HG03354 (cell line): ENCODE results near the gene TRAIP.
"Not testable (repeated sequence)": the region's sequence is repeated elsewhere in the genome, so short reads cannot be mapped to it uniquely, and the experiment has no call there.

Source experiments
- ATAC-seq: cut with Tn5 transposase; IDR thresholded peaks from one replicate; pipeline ENCODE4 v1.9.1; 2021; ENCODE audit warnings: mild to moderate bottlenecking; ENCODE audit not compliant: unreplicated experiment, poor library complexity, severe bottlenecking

Gene TRAIP, protein sequence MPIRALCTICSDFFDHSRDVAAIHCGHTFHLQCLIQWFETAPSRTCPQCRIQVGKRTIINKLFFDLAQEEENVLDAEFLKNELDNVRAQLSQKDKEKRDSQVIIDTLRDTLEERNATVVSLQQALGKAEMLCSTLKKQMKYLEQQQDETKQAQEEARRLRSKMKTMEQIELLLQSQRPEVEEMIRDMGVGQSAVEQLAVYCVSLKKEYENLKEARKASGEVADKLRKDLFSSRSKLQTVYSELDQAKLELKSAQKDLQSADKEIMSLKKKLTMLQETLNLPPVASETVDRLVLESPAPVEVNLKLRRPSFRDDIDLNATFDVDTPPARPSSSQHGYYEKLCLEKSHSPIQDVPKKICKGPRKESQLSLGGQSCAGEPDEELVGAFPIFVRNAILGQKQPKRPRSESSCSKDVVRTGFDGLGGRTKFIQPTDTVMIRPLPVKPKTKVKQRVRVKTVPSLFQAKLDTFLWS

DNA sequence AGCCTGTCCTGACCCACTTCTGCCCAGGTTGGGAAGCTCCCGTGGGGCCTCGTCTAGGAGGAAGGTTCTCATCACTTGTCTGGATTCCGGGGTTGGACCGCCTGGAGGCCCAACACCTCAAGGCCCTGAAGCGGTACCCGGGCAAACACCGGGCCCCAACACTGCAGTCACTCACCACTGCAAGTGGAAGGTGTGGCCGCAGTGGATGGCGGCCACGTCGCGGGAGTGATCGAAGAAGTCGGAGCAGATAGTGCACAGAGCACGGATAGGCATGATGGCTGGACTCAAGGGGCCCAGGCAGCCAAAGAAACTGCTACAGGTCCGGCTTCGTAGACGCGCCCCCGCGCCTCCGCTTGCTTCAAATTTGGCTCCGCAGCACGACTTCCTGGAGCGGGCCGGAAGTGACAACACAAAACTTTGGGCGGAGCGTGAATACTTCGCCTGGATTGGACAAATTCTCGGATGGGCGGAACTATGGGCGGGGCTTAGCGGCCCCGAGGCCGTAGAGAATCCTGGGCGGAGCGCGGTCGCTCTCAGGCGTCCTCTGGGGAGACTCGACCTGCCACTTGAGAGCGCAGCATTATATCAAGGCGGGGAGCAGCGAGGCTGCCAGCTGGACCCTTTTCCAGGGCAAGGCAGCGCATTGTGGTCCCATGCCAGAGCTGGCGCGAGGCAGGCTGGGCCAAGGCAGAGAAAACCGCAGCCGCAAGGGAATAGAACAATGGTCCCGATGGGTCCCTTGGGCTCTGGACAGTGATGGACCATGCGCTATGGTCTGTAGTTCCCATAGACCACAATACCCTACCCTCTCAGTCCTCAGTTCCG, at the start of gene TRAIP:
Gene TRAIP (minus strand): TSS at position 384 of the 825 bp plus-strand sequence. CDS start 111 bp downstream, at position 273.
- peak; percentile 96 for ATAC-seq

DNA sequence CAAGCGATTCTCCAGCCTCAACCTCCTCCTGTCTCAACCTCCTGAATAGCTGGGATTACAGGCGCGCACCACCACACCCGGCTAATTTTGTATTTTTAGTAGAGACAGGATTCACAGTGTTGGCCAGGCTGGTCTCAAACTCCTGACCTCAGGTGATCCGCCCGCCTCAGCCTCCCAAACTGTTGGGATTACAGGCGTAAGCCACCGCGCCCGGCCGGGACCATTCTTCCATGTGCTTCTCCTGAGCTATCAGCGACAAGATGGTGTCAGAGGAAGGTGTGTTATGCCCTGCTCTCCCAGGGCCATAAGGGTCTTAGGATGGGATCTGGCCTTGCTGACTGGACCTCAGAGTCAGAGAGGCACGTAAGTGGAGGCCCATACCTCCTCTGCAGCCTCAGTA, 48.1 kb upstream of the TRAIP start:
- not testable (repeated sequence) for ATAC-seq

DNA sequence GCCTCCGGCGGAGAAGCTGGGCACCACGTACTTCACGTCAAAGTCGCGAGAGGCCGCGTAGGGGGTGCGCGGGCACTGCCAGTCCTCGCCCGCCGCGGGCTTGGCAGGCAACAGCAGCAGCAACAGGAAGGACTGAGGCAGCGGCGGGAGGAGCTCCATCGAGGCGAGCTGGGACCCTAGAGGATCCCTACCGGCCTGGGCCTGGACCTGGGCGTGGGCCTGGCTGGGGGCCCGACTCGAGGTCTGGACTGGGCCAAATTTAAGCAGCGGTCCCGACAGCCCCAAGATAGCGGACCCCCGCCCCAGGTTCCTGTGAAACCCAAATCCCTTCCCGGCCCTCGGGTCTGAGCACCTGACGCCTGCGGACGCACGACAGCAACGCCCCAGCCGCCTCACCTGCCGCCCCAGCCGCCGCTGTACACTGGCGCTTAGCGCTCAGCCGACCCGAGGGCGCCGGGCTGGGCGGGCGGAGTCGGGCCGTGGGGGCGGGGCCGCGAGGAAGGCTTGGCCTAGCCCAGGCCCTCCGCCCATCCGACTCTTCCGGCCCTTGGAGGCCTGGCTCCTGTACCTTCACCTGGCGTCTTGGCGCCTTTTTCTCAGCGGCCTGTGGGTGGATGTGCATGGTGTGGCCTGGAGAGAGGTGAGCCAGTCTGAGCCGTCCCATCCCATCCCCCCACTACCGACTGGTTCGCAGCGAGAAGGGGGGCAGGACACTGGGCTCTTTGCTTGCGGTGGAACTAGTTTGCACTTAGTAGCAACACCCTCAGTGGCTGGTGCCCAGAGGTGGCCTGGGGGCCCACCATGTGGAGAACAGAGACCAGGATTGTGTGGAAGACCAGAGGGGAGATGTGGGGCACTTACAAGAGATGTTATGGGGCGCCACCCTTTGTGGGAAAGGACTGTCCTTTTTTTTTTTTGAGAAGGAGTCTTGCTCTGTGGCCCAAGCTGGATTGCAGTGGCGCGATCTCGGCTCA, 47.4 kb upstream of the TRAIP start, which contains the start of gene MST1R:
Gene MST1R (minus strand): TSS at position 423 of the 974 bp plus-strand sequence. CDS start 264 bp downstream, at position 159.
- peak; percentile 86 for ATAC-seq

DNA sequence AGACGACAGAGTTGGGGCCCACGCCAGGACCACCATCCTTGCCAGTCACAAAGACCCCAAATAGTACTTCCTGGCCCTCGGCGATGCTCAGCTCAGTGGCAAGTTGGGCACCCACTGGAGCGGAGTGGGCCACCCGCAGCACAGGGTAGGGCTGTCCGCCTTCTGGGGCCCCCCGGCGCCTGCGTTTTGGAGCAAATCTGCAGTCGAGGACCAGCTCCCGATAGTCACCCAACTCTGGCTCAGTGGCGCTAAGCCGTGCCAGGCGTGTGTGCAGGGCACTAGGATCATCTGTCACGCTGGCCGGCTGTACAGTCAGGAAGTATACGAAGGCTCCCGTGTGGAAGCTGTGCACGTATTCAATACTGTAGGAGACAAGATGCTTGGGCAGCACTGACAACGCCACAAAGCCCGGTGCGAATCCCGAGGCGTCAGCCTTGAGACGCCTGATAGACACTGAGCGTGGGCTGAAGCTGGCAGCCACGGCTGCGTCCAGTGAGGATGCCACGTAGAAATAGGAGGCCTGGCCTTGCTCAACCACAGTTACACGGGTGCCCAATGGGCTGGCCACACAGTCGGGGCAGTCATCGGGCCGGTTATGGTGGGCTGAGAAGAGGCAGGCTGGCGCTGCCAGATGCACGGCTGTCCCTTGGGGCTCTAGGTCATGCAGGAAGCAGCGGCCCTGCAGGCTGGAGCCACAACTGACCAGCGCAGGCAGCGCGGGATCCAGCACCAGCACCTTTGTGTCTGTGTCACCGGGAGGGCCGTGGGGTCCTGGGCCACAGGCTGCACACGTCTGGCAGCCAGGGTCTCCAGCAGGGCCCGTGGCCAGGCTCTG, 46.4 kb upstream of the TRAIP start:
- ATAC-seq = no peak

DNA sequence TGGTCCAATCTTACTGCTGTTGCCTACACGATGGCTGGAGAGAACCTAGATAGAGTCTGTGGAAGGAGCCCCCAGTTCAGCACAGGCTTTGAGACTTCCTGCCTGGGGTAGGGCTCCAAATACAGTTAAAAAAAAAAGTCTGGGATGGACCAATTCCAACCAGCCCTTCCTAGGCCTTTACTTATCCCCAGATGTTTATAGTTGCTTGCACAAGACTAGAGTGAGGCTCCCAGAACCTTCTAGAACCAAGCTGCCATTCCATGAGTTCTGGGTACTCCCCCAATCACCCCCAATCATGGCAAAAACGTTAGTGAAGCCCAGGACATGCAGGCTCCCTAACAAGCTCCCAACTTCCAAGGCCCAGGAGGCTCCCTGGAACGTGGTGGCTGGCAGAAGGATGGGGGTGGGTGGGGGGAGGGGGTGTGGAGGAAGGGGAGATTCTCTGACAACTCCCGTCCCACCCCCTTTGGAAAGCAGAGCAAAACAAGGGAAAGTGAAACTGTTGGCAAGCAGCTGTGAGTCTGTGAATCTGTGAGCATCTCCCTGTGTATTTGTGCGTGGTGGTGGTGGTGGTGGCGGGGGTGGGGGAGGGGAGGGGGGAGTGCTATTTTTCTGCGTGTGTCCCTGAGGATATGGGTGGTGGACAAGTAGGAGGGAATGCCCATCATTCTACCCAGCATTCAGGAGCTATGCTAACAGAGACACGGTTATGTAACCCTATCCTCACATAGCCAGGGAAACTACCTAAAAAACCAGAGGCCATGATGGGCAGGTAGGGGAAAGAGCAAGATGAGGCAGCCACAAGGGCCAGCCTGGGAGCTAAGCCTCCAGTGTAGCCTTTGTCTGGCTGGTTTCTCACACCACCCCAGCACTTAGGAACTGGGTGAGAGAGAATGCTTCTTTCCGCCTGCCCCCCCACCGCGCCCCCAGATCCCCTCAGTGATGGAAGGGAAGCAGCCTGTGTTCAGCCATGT, 45.3 kb upstream of the TRAIP start:
- no peak for ATAC-seq

DNA sequence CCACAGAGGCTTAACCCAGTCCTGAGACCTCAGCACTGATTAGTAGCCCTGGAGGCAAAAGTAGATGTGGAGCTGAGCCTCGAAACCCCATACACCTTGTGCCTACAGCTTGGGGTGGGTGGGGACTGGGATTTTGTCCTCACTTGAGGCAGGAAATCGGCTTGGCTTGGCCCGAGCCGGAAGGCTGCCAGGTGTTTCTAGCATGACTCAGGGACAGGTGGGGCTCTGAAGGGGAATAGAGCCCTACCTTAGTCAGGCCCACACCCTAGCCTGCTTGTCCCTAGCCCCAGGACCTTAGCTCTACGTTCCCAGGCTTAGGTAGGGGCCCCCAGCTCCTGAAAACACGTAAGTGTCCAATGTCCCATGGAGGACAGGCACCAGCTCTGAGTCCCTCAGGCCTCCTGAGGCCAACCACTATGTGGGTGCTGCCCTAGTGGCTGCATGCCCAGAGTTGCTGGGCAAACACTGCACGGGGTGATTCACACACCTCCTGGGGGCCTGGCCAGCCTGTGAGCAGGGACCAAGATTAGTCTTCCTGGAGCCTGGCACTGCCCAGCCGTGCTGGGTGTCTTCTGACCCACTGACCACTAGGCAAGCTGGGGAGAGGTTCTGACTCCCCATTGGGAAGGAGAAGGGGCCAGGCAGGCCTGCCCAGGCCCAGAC, 44.3 kb upstream of the TRAIP start:
- no peak for ATAC-seq

DNA sequence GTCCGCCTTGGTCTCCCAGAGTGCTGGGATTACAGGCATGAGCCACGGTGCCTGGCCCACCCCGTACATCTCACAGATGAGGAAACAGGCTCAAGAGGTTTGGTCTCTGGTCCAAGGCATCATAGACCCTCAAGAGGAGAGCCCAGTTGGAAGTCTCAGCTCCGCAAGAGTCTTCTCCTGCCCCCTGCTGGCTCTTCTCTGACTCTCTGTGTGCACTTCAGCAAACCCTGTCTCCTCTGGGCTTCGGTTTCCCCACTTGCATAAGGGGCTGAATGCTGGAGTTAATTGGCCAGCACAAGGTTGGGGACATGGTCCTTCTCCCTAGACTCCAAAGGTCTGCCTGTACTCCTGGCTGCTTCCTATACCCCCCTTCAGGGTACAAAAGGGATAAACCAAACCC, 43.5 kb upstream of the TRAIP start:
- ATAC-seq = no peak

DNA sequence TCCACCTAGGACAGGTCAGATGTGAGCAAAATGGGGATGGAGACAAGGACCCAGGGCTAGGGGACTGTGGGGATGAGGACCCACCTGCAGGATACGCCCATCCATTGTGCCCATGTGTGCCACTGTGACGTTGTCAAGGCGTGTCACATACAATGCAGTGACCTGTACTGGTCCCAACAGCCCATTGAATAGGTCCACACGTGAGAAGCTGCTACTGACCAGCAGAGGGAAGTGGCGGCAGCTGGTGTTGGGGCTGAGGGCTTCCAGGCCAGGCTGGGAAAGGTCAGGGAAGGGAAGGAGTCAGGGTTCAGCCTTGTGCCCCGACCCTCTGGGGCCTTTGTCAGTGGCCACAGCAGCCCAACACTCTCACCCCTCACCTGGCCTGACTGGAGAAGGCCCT, 42.6 kb upstream of the TRAIP start:
- ATAC-seq = no peak

DNA sequence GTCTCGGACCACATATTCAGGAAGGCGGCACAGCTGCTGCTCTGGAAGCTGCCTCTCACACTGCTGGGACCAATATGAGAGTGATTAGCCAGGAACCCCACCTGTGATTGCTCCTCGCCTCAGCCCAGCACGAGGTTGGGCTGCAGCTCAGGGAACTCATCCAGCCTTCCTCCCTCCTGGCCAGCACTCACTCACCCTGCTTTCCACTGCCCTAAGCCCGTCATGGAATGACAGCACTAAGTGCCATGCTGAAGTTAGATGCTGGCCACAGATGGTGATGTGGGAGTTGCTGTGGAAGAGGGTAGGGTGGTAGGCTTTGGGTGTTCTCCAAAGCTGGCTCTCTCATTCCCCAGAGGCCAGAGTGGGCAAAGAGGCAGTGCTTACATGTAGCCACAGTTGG, 40.0 kb upstream of the TRAIP start:
- no peak for ATAC-seq

DNA sequence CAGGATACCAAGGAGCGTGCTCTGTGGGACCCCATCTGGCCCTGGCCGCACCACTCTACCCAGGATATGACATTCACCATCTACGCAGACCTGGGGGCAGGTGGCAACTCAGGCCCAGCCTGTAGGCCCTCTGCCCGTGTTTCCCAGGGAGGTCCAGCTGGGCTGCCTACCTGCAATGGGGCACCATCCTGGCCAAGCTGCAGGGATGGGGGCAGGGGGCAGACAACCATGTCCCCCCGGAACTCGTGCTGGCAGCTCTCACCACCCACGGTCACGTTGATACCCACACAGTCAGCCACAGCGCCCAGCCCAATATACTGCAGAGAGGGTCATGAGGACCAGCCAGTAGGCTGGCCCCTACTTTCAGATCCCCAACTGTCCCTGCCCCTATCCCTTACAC, 39.4 kb upstream of the TRAIP start:
- ATAC-seq = no peak

DNA sequence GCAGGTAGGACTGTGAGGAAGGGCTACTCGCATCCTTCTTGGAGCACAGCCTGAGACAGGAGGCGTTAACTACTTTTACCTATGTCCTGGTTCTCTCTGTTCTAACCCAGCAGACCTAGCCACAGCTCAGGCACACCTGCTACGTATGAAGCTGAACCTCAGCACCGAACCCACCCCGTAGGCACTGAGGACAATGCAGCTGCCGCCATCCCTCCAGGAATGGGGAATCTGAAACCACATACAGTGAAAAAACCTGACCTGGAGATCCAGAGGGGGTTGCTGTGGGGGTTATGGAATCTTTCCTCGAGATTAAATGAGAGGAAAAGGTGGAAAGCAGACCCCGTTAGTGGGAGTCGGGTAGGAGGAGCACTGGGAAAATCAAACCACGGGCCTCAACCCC, 32.9 kb upstream of the TRAIP start:
- no peak for ATAC-seq

DNA sequence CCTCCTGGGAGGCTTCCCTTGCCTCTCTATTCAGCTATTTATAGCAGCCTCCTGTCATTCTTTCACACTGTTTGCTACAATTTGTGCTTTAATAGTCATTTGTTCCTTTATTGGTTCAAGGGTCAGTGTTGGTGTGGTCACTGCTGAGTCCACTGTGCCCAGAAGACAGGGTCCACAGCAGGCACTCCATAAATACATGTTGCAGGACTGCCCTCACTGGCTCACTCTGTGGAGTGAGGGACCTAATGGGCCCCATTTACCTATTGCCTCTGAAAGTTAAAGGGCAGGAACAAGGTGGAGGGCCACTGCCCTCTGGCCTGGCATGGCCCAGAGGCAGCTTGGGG, 30.5 kb upstream of the TRAIP start:
- ATAC-seq = no peak

DNA sequence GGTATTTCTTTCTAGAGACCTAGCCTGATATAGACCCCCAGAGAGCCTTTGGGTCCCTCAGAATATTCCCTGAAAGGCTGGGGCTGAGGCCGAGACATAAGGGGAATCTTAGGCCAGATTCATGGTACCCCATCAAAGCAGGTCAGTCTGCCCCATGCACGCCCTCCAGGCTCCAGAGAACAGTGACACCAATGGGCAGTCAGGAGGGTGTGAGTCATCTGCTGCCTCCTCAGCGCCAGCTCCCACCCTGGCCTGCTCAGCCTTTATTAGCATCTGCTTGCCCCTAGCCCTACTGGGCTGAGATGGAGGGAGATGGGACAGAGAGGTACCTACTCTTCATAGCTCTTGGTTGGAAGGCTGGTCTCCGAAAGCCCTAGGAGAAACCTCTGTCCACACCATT, 27.6 kb upstream of the TRAIP start:
- no peak for ATAC-seq

DNA sequence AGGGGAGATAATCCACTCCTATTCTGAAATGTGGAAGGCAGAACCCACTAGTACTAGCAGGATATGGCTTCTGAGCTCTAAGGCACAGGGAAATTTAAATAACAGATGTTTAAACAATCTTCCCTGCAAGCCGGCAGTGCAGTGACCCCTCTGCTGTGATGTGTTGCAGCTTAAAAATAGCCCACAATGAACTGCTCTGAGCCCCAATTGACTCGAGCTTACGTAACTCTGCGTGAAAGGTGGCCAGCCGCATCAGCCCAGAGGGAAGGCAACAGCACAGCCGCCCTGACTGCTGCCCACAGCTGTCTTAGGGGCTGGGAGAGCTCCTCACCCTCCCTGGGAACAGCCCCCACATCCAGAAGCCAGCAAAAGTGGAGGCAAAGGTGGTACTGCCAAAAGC, 25.8 kb upstream of the TRAIP start:
- no peak for ATAC-seq

DNA sequence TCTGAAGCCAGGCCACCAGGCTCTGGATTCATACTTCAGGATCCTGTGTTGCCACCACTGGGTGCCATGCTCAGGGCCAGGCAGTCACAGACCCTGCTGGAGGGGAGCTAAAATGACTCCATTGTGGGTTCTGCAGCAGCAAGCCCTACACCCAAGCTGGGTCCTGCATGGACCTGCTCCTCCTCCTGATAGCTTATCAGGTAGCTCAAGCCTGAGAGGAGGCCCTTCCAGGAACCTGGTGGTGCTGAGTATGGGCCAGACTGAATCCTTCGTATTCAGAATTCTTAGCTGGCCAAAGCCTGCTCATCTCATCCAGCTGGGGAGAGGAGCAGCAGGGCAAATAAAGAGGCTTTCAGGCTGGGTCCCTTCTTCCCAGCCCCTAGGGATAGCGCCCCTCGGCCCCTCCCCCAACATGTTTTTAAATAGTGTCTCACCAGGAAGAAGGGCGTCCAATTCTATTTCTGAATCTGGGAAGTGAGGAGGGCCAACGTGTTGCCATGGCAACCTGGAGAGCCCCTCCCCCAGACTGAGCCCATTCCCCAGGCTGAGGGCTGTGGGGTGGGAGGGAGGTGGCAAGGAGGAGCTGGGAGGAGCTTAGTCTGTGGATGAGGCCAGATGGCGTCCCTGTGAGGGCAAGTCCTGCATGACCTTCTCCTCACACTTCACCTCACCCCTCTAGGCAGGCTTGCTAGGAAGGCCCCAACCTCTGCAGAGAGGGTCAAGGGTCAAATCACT, 24.4 kb upstream of the TRAIP start:
- ATAC-seq = no peak

DNA sequence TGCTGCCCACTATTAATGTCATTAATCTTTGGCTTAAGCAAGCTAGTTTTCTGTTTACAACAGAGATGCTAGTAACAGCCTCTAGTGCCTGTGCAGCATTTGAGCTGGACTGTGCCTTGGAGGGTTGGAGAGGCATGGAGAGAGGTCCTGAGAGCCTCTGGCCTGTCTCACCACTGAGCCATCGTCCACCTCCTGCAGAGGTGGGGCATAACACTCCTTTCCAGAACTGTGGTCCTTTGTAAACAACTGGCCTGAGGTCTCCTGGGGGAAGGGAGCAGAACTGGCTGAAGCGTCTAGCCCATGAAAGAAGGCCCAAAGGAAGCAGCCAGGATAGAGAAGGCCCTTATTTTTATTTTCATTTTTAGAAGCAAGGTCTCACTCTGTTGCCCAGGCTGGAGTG, 23.4 kb upstream of the TRAIP start:
- no peak for ATAC-seq

DNA sequence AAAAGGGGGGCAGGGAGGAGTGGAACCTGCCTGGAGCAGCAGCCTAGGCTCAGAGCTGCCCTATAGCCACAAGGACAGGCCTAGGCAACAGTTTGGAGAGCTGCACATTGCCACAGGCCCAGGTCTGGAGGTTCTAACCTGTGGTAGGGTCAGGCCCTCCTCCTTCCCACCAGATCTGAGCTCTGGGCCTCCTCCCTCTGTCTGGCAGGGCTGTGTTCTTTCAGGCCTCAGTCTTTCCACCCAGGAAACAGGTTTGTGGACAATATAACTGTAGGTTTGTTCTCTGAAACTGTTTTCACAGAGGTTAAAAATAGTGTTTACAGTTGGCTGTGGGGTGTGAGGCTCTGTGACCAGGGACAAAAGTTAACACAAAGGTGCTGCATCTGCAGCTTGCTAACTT, 22.3 kb upstream of the TRAIP start:
- no peak for ATAC-seq
